Measurements from ENCODE around the gene TMC6. TPM values are rescaled to one million over a fixed set of nuclear protein-coding genes. Genes with fewer than 3 reads are reported as not detected.

TMC6 gene
- total and polyA plus RNA-seq, 2 of the 13 experiments (the other 11 are each of a cell fraction or from before 2014, with no cell fraction given) = 48.4 to 99.1 TPM

DNA sequence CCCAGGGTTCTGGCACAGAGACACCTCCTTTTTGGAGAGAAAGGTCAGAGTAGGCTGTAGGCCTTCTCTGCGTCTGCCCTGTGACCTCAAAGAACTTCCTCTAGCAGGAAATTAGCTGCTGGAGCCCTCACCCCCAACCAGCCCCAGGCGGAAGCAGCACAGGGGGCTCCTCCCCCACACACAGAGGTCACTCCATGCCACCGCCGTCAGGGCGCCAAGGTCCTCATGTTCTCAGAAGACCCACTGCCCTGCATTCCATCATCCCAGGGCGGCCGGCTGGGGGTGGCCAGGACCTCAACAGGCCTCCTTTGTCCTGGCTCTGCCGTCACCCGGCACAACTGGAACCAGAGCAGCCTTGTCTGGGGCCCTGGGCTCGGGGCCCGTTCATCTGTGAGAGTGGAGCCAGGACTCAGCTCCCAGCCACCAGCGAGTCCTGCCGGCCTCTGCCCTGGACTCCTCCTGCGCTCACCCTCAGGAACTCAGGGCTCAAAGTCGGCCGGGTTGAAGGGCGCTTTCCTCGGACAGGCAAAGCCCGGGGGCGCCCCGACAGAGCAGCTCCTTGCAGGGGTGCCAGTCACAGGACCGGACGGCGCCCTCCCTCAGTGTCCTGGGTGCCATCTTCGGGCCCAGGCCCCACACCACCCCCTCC, 1.2 kb downstream of the TMC6 start (continued):
- TF ChIP-seq, protein P1, sequence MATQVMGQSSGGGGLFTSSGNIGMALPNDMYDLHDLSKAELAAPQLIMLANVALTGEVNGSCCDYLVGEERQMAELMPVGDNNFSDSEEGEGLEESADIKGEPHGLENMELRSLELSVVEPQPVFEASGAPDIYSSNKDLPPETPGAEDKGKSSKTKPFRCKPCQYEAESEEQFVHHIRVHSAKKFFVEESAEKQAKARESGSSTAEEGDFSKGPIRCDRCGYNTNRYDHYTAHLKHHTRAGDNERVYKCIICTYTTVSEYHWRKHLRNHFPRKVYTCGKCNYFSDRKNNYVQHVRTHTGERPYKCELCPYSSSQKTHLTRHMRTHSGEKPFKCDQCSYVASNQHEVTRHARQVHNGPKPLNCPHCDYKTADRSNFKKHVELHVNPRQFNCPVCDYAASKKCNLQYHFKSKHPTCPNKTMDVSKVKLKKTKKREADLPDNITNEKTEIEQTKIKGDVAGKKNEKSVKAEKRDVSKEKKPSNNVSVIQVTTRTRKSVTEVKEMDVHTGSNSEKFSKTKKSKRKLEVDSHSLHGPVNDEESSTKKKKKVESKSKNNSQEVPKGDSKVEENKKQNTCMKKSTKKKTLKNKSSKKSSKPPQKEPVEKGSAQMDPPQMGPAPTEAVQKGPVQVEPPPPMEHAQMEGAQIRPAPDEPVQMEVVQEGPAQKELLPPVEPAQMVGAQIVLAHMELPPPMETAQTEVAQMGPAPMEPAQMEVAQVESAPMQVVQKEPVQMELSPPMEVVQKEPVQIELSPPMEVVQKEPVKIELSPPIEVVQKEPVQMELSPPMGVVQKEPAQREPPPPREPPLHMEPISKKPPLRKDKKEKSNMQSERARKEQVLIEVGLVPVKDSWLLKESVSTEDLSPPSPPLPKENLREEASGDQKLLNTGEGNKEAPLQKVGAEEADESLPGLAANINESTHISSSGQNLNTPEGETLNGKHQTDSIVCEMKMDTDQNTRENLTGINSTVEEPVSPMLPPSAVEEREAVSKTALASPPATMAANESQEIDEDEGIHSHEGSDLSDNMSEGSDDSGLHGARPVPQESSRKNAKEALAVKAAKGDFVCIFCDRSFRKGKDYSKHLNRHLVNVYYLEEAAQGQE (IDR thresholded peaks at IDR 0.05; ENCODE audit: borderline replicate concordance in 1 of 2, low read depth in 1 of 2, low read length in 2 of 2) = no peak; a peak in 1 of 4 replicates
- no peak for TF ChIP-seq DDIT3 (CRISPR knock-in tag; IDR thresholded peaks at IDR 0.05)
- peak; percentile 75; the same call in 1 of the 2 replicates for TF ChIP-seq ZNF556 (CRISPR knock-in tag; IDR thresholded peaks at IDR 0.05; ENCODE audit: borderline replicate concordance)
- TF ChIP-seq NFE2 (CRISPR knock-in tag; IDR thresholded peaks at IDR 0.05) = no peak
- no peak for TF ChIP-seq FUBP1 (CRISPR knock-in tag; IDR thresholded peaks at IDR 0.05; ENCODE audit: borderline replicate concordance)
- TF ChIP-seq SOX13 (IDR thresholded peaks at IDR 0.05) = no peak
- peak in 1 of 2 experiments; percentile 60; a peak in 1 of 4 replicates for TF ChIP-seq SOX13 (CRISPR knock-in tag; conservative IDR thresholded peaks at IDR 0.05 in 1 of 2, IDR thresholded peaks at IDR 0.05 in 1 of 2)
- TF ChIP-seq PLSCR1 (CRISPR knock-in tag; IDR thresholded peaks at IDR 0.05; ENCODE audit: borderline replicate concordance) = no peak
- TF ChIP-seq JUND (CRISPR knock-in tag; IDR thresholded peaks at IDR 0.05) = no peak
- TF ChIP-seq ZNF598 (CRISPR knock-in tag; IDR thresholded peaks at IDR 0.05; ENCODE audit: borderline replicate concordance) = no peak
- peak; percentile 77 for TF ChIP-seq MXD4 (CRISPR knock-in tag; IDR thresholded peaks at IDR 0.05)
- TF ChIP-seq DRAP1 (CRISPR knock-in tag; IDR thresholded peaks at IDR 0.05) = peak; percentile 82
- peak; percentile 25; the same call in 1 of the 2 replicates for TF ChIP-seq ZNF614 (CRISPR knock-in tag; IDR thresholded peaks at IDR 0.05; ENCODE audit: borderline replicate concordance)
- TF ChIP-seq CREM (IDR thresholded peaks at IDR 0.05) = peak; percentile 66; the same call in 1 of the 2 replicates
- no peak for TF ChIP-seq CREM (CRISPR knock-in tag; IDR thresholded peaks at IDR 0.05)
- peak; percentile 64; the same call in 1 of the 2 replicates for TF ChIP-seq ZMAT3 (CRISPR knock-in tag; conservative IDR thresholded peaks at IDR 0.05)
- TF ChIP-seq FOXP1 (IDR thresholded peaks at IDR 0.05) = no peak
- TF ChIP-seq FOXP1 (CRISPR knock-in tag; IDR thresholded peaks at IDR 0.05) = peak; percentile 25; the same call in 1 of the 2 replicates
- no peak for TF ChIP-seq MED13 (CRISPR knock-in tag; IDR thresholded peaks at IDR 0.05)
- no peak for TF ChIP-seq KDM5A (IDR thresholded peaks at IDR 0.05; ENCODE audit: borderline replicate concordance, low read length)
- TF ChIP-seq ZNF34 (CRISPR knock-in tag; IDR thresholded peaks at IDR 0.05; ENCODE audit: borderline replicate concordance) = no peak
- no peak for TF ChIP-seq JARID2 (CRISPR knock-in tag; IDR thresholded peaks at IDR 0.05; ENCODE audit: insufficient replicate concordance)
- TF ChIP-seq EED (CRISPR knock-in tag; IDR thresholded peaks at IDR 0.05) = no peak
- TF ChIP-seq RCOR2 (CRISPR knock-in tag; IDR thresholded peaks at IDR 0.05) = peak; percentile 22; the same call in 1 of the 2 replicates

All from HepG2 (cell line).